HFFc6 (cell line): ENCODE data around the gene POLA2. TPM values are rescaled to one million over a fixed set of nuclear protein-coding genes. Genes with fewer than 3 reads are reported as not detected.
"Not testable (repeated sequence)": the region's sequence is repeated elsewhere in the genome, so short reads cannot be mapped to it uniquely, and the experiment has no call there.

Experiments
- DNase-seq: peaks from one replicate; pipeline ENCODE4 v3.0.0-alpha.2; 2018
- H3K27ac Mint-ChIP-seq: 2 replicates; pipeline ENCODE4 v1.8.0; 2020; ENCODE audit warnings: mild to moderate bottlenecking, mixed read lengths
- H3K27me3 Mint-ChIP-seq: 2 replicates; pipeline ENCODE4 v1.8.0; 2021; ENCODE audit warnings: mild to moderate bottlenecking, moderate library complexity, mixed read lengths; ENCODE audit not compliant: insufficient read depth
- H3K36me3 Mint-ChIP-seq: 2 replicates; pipeline ENCODE4 v1.8.0; 2021; ENCODE audit warnings: low read depth, mixed read lengths
- H3K4me1 Mint-ChIP-seq: 2 replicates; pipeline ENCODE4 v1.8.0; 2020; ENCODE audit warnings: low read depth, mixed read lengths
- H3K4me3 Mint-ChIP-seq: 2 replicates; pipeline ENCODE4 v1.8.0; 2020; ENCODE audit warnings: mild to moderate bottlenecking, moderate library complexity, mixed read lengths
- H3K9me3 Mint-ChIP-seq: 2 replicates; pipeline ENCODE4 v1.8.0; 2020; ENCODE audit warnings: mild to moderate bottlenecking, mixed read lengths
- total RNA-seq, 6 experiments: library from RNA; stranded (reverse); fragmentation: NEBNext Ultra II Directional; extraction: Animal tissue kit (Norgen Biotek cat#: 25700); gene quantifications; 2 replicates in 1 of 6; 3 replicates in 5 of 6; pipeline ENCODE4 v1.2.3, GENCODE V29; 2021
- TF ChIP-seq, protein P1 (sequence below): fragments of 200-600 bp; sonication (generic); IDR thresholded peaks from 2 replicates; pipeline ENCODE4 v1.5.0; 2021; ENCODE audit warnings: antibody characterized with exemption, mild to moderate bottlenecking

Gene POLA2
- total RNA-seq, 6 experiments from 2014 or later, result 8.6 to 18.3 (median 15.3) TPM

DNA sequence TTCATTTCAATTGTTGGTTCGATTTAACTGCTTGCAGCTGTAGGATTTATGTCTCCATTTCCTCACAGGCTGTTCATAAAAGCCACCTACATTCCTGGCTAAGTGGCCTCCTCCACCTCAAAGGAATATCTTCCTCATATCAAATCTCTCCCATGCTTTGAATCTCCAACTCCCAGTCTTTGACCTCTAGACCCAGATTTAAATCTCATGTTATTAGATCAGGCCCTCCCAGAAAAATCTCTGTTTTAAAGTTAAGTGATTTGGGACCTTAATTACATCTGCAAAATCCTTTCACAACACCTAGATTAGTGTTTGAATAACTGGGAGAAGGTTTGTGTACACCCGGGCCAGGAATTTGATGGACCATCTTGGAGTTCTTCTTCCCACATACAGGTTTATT, 33.9 kb upstream of the POLA2 start:
- no peak overlapping the region for H3K4me3 Mint-ChIP-seq
- no peaks in the 10 kb centered on the region; the same call in 1 of the 2 replicates for H3K36me3 Mint-ChIP-seq
- TF ChIP-seq, protein P1, sequence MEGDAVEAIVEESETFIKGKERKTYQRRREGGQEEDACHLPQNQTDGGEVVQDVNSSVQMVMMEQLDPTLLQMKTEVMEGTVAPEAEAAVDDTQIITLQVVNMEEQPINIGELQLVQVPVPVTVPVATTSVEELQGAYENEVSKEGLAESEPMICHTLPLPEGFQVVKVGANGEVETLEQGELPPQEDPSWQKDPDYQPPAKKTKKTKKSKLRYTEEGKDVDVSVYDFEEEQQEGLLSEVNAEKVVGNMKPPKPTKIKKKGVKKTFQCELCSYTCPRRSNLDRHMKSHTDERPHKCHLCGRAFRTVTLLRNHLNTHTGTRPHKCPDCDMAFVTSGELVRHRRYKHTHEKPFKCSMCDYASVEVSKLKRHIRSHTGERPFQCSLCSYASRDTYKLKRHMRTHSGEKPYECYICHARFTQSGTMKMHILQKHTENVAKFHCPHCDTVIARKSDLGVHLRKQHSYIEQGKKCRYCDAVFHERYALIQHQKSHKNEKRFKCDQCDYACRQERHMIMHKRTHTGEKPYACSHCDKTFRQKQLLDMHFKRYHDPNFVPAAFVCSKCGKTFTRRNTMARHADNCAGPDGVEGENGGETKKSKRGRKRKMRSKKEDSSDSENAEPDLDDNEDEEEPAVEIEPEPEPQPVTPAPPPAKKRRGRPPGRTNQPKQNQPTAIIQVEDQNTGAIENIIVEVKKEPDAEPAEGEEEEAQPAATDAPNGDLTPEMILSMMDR, result no peak
- H3K4me1 Mint-ChIP-seq, result peaks cover 18% of the 10 kb centered on the region
- H3K27ac Mint-ChIP-seq, result no peak overlapping the region
- H3K9me3 Mint-ChIP-seq, result no peaks in the 10 kb centered on the region
- no peak for DNase-seq
- H3K27me3 Mint-ChIP-seq, result no peaks in the 10 kb centered on the region

DNA sequence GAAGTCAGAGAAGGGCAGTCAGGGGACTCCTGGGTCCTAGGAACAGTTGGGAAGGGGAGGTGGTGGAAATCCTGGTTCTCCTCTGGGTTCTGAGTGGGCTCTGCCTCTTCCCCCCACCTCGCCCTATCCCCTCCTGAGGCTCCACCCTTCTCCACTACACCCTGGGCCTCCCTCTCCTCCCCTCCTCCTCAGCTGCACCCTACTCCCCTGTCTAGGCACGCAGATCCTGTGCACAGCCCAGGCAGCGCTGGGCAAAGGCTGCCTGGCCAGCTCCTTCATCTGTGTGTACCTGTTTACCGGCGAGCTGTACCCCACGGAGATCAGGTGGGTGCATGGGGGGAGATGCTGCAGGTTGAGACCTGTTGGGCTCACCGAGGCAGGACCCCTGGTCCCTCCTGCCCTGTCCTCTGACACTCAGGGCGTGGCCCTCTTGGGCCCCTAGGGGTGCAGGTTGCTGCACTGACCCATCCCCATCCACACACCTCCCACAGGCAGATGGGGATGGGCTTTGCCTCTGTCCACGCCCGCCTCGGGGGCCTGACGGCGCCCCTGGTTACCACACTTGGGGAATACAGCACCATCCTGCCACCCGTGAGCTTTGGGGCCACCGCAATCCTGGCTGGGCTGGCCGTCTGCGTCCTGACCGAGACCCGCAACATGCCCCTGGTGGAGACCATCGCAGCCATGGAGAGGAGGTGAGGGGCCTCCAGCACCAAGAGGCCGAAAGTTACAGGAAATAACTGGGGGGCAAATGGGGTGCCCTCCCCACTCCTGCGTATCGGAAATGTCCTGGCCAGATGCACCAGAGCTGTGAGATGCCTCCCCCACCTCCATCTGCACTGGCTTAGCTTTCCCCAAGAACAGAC, 25.3 kb upstream of the POLA2 start:
- TF ChIP-seq, protein P1, result no peak
- Mint-ChIP-seq H3K4me1 (no peaks in the 10 kb centered on the region), H3K27me3 (peaks cover 8% of the 10 kb centered on the region), H3K9me3 (no peaks in the 10 kb centered on the region), H3K36me3 (no peaks in the 10 kb centered on the region), H3K27ac (no peak overlapping the region), H3K4me3 (no peak overlapping the region)
- DNase-seq, result no peak

DNA sequence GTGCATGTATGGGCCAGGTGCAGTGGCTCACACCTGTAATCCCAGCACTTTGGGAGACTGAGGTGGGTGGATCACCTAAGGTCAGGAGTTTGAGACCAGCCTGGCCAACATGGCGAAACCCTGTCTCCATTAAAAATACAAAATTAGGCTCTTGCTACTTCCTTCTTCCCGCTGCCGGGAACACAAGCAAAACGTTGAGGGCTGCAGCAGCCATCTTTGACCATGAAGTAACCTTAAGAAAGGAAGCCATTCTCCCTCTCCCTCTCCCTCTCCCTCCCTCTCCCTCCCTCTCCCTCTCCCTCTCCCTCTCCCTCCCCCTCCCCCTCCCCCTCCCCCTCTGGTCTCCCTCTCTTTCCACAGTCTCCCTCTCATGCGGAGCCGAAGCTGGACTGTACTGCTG, 23.5 kb upstream of the POLA2 start:
- DNase-seq, H3K27ac Mint-ChIP-seq, H3K36me3 Mint-ChIP-seq, H3K9me3 Mint-ChIP-seq, H3K4me1 Mint-ChIP-seq, H3K4me3 Mint-ChIP-seq: not testable (repeated sequence)
- H3K27me3 Mint-ChIP-seq, result peaks cover 13% of the 10 kb centered on the region

- H3K9me3 Mint-ChIP-seq, result no peaks in the 10 kb centered on the region; the same call in 1 of the 2 replicates
- H3K36me3 Mint-ChIP-seq, result no peaks in the 10 kb centered on the region
- no peak overlapping the region for H3K4me3 Mint-ChIP-seq
- peaks cover 10% of the 10 kb centered on the region for H3K27me3 Mint-ChIP-seq
- H3K4me1 Mint-ChIP-seq, result no peaks in the 10 kb centered on the region
- no peak for DNase-seq
- no peak overlapping the region for H3K27ac Mint-ChIP-seq
- TF ChIP-seq, protein P1, result no peak
These were observed 20.6 kb upstream of the POLA2 start for GRCh38 chr11:65241134-65241533.

DNA sequence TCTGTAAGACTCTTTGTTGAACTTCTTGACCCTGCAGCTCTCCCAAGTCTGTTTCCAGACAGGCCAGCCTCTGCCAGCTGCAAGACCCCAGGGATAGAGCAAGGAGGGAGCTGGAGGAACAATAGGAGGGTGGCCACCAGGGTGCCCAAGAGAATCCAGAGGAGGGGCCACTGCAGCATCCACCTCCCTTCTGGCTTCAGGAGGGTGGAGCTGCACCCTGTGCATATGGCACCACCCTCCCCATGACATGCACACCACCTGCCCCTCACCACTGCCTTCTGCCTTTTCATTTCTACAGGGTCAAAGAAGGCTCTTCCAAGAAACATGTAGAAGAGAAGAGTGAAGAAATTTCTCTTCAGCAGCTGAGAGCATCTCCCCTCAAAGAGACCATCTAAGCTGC, 20.1 kb upstream of the POLA2 start:
- H3K4me1 Mint-ChIP-seq, result no peaks in the 10 kb centered on the region
- H3K4me3 Mint-ChIP-seq, result no peak overlapping the region
- TF ChIP-seq, protein P1, result no peak
- H3K27me3 Mint-ChIP-seq, result peaks cover 11% of the 10 kb centered on the region
- H3K27ac Mint-ChIP-seq, result no peak overlapping the region
- no peak for DNase-seq
- no peaks in the 10 kb centered on the region; the same call in 1 of the 2 replicates for H3K9me3 Mint-ChIP-seq
- no peaks in the 10 kb centered on the region for H3K36me3 Mint-ChIP-seq

- no peaks in the 10 kb centered on the region for H3K4me1 Mint-ChIP-seq
- peaks cover 13% of the 10 kb centered on the region for H3K27me3 Mint-ChIP-seq
- DNase-seq, result no peak
- H3K4me3 Mint-ChIP-seq, result no peak overlapping the region
- no peak overlapping the region for H3K27ac Mint-ChIP-seq
- no peaks in the 10 kb centered on the region; the same call in 1 of the 2 replicates for H3K9me3 Mint-ChIP-seq
- TF ChIP-seq, protein P1, result no peak
- no peaks in the 10 kb centered on the region for H3K36me3 Mint-ChIP-seq
These were observed 19.4 kb upstream of the POLA2 start for GRCh38 chr11:65242389-65242788.
